HUES6 (cell line): ENCODE measurements around the gene PLA2G4D.

Experiments
- H3K27ac ChIP-seq: 2 replicates; pipeline ENCODE4 v1.7.0; 2013; ENCODE audit warnings: low read depth, mild to moderate bottlenecking, low read length, inconsistent platforms
- H3K27me3 ChIP-seq: 2 replicates; pipeline ENCODE4 v1.6.1; 2013; ENCODE audit warnings: low read length; ENCODE audit not compliant: control insufficient read depth, insufficient read depth
- H3K36me3 ChIP-seq: 2 replicates; pipeline ENCODE4 v1.6.1; 2013; ENCODE audit warnings: low read length; ENCODE audit not compliant: control insufficient read depth, insufficient read depth
- H3K4me1 ChIP-seq: 2 replicates; pipeline ENCODE4 v1.6.1; 2013; ENCODE audit warnings: low read length; ENCODE audit not compliant: control insufficient read depth, insufficient read depth
- H3K4me3 ChIP-seq: 2 replicates; pipeline ENCODE4 v1.5.1; 2013; ENCODE audit warnings: low read depth, low read length
- H3K9ac ChIP-seq: one replicate; pipeline ENCODE4 v1.6.1; 2013; ENCODE audit warnings: mild to moderate bottlenecking, low read length
- H3K9me3 ChIP-seq: 2 replicates; pipeline ENCODE4 v1.6.1; 2013; ENCODE audit warnings: low read depth, low read length; ENCODE audit not compliant: control insufficient read depth, insufficient read depth

Gene PLA2G4D

GRCh38 chr15:42048821-42049200, 45.6 kb downstream of the PLA2G4D start:
- H3K4me1 ChIP-seq: peaks cover 9% of the 10 kb centered on the region

GRCh38 chr15:42048080-42048820, 46.1 kb downstream of the PLA2G4D start:
- Histone ChIP-seq H3K4me3 (no peak overlapping the region), H3K27ac (no peak overlapping the region), H3K9me3 (no peaks in the 10 kb centered on the region), H3K4me1 (peaks cover 9% of the 10 kb centered on the region), H3K36me3 (no peaks in the 10 kb centered on the region), H3K9ac (no peak overlapping the region), H3K27me3 (no peaks in the 10 kb centered on the region)

More at GRCh38 chr15:42048821-42049200, 45.6 kb downstream of the PLA2G4D start:
- Histone ChIP-seq H3K9me3 (no peaks in the 10 kb centered on the region), H3K27me3 (no peaks in the 10 kb centered on the region), H3K36me3 (no peaks in the 10 kb centered on the region), H3K4me3 (no peak overlapping the region), H3K27ac (no peak overlapping the region), H3K9ac (no peak overlapping the region)

- Histone ChIP-seq H3K27ac (no peak overlapping the region), H3K4me3 (no peak overlapping the region), H3K9ac (no peak overlapping the region), H3K36me3 (no peaks in the 10 kb centered on the region), H3K4me1 (peaks cover 10% of the 10 kb centered on the region), H3K9me3 (no peaks in the 10 kb centered on the region), H3K27me3 (no peaks in the 10 kb centered on the region)
Observed at GRCh38 chr15:42046597-42046996, 47.8 kb downstream of the PLA2G4D start.

GRCh38 chr15:42045211-42045615, 49.1 kb downstream of the PLA2G4D start:
- H3K9ac ChIP-seq: no peak overlapping the region
- H3K4me1 ChIP-seq: peaks cover 12% of the 10 kb centered on the region
- no peak overlapping the region for H3K4me3 ChIP-seq
- no peaks in the 10 kb centered on the region for H3K9me3 ChIP-seq
- H3K27me3 ChIP-seq: no peaks in the 10 kb centered on the region
- no peaks in the 10 kb centered on the region for H3K36me3 ChIP-seq
- H3K27ac ChIP-seq: no peak overlapping the region

GRCh38 chr15:42042602-42043400, 51.6 kb downstream of the PLA2G4D start:
- Histone ChIP-seq H3K27ac (no peak overlapping the region), H3K4me1 (0 out of 2 replicates have a peak, but pooled peaks cover 3% of the 10 kb centered on the region), H3K27me3 (no peaks in the 10 kb centered on the region), H3K9me3 (peaks cover 7% of the 10 kb centered on the region), H3K4me3 (no peak overlapping the region), H3K36me3 (no peaks in the 10 kb centered on the region), H3K9ac (no peak overlapping the region)

GRCh38 chr15:42038401-42038800, 56.0 kb downstream of the PLA2G4D start:
- Histone ChIP-seq H3K4me3 (no peak overlapping the region), H3K4me1 (peaks cover 16% of the 10 kb centered on the region), H3K36me3 (no peaks in the 10 kb centered on the region), H3K9ac (no peak overlapping the region), H3K27me3 (no peaks in the 10 kb centered on the region), H3K9me3 (peaks cover 7% of the 10 kb centered on the region), H3K27ac (no peak overlapping the region)

GRCh38 chr15:42037656-42038055, 56.7 kb downstream of the PLA2G4D start:
- H3K27me3 ChIP-seq: no peaks in the 10 kb centered on the region
- H3K27ac ChIP-seq: no peak overlapping the region

GRCh38 chr15:42036966-42037365, 57.4 kb downstream of the PLA2G4D start:
- Histone ChIP-seq H3K9me3 (peaks cover 11% of the 10 kb centered on the region), H3K9ac (no peak overlapping the region), H3K4me3 (no peak overlapping the region), H3K4me1 (peaks cover 16% of the 10 kb centered on the region), H3K27me3 (no peaks in the 10 kb centered on the region), H3K27ac (no peak overlapping the region), H3K36me3 (no peaks in the 10 kb centered on the region)

More at GRCh38 chr15:42037656-42038055, 56.7 kb downstream of the PLA2G4D start:
- Histone ChIP-seq H3K4me1 (peaks cover 16% of the 10 kb centered on the region), H3K9me3 (peaks cover 7% of the 10 kb centered on the region), H3K4me3 (no peak overlapping the region), H3K36me3 (no peaks in the 10 kb centered on the region), H3K9ac (no peak overlapping the region)

- Histone ChIP-seq H3K4me3 (no peak overlapping the region), H3K9me3 (peaks cover 17% of the 10 kb centered on the region), H3K9ac (no peak overlapping the region), H3K36me3 (no peaks in the 10 kb centered on the region), H3K4me1 (peaks cover 13% of the 10 kb centered on the region), H3K27ac (no peak overlapping the region), H3K27me3 (no peaks in the 10 kb centered on the region)
Observed at GRCh38 chr15:42036112-42036905, 58.1 kb downstream of the PLA2G4D start.

- Histone ChIP-seq H3K27ac (no peak overlapping the region), H3K9me3 (peaks cover 17% of the 10 kb centered on the region), H3K9ac (no peak overlapping the region), H3K4me1 (peaks cover 13% of the 10 kb centered on the region), H3K4me3 (no peak overlapping the region), H3K36me3 (no peaks in the 10 kb centered on the region), H3K27me3 (no peaks in the 10 kb centered on the region)
Observed at GRCh38 chr15:42035435-42035761, 59.0 kb downstream of the PLA2G4D start.
